ENCODE results near the gene MDP1. TPM values are rescaled to one million over a fixed set of nuclear protein-coding genes. Genes with fewer than 3 reads are reported as not detected.

MDP1 gene
- total and polyA plus RNA-seq, 10 of the 15 experiments (the other 5 are each of a cell fraction or from before 2014, with no cell fraction given), result 10.4 to 45.8 (median 23.5) TPM

DNA sequence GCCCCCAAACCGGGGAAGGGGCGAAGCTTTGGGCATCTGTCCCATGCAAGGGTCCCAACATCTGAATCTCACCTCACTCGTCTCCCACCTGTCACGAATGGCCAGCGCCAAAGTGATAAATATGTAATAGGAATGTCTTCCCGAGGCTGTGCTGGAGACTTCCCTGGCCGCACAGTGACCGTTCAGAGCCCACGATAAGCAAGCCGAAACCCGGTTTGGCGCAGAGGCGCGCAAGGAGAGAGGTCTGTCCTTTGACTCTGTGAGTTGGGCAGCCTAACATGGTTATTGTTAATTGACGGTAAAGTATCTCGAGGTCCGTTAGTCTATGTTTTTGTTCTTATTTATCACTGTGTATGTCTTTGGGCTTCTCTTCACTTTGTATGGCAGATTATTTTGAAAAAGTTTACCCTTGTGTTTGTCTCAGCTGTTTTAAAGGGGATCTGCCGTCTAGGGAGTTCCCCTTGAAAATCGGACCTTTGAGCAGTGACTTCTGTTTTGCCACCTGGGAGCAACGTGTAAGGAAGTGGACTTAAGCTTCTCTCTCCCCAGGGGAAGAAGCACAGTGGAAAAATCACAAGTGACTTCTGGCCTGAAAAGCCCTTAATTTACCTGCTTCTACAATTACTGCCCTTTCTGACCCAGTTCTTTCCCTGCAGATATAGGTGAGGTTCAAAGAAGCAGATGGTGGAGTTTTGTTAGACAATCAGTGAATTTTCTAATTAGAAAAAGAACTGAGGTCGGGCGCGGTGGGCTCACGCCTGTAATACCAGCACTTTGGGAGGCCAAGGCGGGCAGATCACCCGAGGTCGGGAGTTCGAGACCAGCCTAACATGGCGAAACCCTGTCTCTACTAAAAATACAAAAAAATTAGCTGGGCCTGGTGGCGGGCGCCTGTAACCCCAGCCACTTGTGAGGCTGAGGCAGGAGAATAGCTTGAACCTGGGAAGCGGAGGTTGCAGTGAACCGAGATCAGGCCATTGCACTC, 19.5 kb downstream of the MDP1 start:
- BruUV-seq (replicated peaks), result TSS peak; percentile 91
- SMC1A ChIA-PET (ENCODE audit: uncharacterized antibody, unreplicated experiment), result interaction anchor here (1.1 to 2.5 kb wide), 9 partner anchors 10 to 101 kb away, joined by 3 to 10 read pairs (median 4); partner anchors contain the start of genes CHMP4A, DCAF11, NRL and RABGGTA
- TF ChIP-seq GATAD2B (conservative IDR thresholded peaks at IDR 0.05; ENCODE audit: low read depth) (no peak), MXI1 (IDR thresholded peaks at IDR 0.05; ENCODE audit: low read depth, low read length) (peak; percentile 87), HDGF (IDR thresholded peaks at IDR 0.05) (peak; percentile 13; the same call in 1 of the 2 replicates), SPI1 (IDR thresholded peaks at IDR 0.05; ENCODE audit: borderline replicate concordance, insufficient read depth, low read depth, low read length) (peak; percentile 69), CHD1 (IDR thresholded peaks at IDR 0.05; ENCODE audit: low read depth, low read length) (peak; percentile 50; the same call in 1 of the 2 replicates), CHD2 (IDR thresholded peaks at IDR 0.05; ENCODE audit: borderline replicate concordance, low read depth, low read length) (no peak), EGR1 (IDR thresholded peaks at IDR 0.05; ENCODE audit: borderline replicate concordance in 1 of 2, low read depth in 2 of 2, low read length in 2 of 2) (no peak), TBL1XR1 (IDR thresholded peaks at IDR 0.05; ENCODE audit: low read depth, low read length) (no peak), PML (IDR thresholded peaks at IDR 0.05; ENCODE audit: low read length) (0 out of 2 replicates have a peak, but pooled peaks have one; percentile 35), RAD51 (IDR thresholded peaks at IDR 0.05) (no peak), IKZF2 (IDR thresholded peaks at IDR 0.05) (peak; percentile 25 to 50; a peak in 2 of 4 replicates), CBFB (IDR thresholded peaks at IDR 0.05; ENCODE audit: low read depth) (no peak)
- TF ChIP-seq, protein P1, sequence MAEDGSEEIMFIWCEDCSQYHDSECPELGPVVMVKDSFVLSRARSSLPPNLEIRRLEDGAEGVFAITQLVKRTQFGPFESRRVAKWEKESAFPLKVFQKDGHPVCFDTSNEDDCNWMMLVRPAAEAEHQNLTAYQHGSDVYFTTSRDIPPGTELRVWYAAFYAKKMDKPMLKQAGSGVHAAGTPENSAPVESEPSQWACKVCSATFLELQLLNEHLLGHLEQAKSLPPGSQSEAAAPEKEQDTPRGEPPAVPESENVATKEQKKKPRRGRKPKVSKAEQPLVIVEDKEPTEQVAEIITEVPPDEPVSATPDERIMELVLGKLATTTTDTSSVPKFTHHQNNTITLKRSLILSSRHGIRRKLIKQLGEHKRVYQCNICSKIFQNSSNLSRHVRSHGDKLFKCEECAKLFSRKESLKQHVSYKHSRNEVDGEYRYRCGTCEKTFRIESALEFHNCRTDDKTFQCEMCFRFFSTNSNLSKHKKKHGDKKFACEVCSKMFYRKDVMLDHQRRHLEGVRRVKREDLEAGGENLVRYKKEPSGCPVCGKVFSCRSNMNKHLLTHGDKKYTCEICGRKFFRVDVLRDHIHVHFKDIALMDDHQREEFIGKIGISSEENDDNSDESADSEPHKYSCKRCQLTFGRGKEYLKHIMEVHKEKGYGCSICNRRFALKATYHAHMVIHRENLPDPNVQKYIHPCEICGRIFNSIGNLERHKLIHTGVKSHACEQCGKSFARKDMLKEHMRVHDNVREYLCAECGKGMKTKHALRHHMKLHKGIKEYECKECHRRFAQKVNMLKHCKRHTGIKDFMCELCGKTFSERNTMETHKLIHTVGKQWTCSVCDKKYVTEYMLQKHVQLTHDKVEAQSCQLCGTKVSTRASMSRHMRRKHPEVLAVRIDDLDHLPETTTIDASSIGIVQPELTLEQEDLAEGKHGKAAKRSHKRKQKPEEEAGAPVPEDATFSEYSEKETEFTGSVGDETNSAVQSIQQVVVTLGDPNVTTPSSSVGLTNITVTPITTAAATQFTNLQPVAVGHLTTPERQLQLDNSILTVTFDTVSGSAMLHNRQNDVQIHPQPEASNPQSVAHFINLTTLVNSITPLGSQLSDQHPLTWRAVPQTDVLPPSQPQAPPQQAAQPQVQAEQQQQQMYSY (CRISPR knock-in tag; IDR thresholded peaks at IDR 0.05), result no peak
- TF ChIP-seq, protein P2, sequence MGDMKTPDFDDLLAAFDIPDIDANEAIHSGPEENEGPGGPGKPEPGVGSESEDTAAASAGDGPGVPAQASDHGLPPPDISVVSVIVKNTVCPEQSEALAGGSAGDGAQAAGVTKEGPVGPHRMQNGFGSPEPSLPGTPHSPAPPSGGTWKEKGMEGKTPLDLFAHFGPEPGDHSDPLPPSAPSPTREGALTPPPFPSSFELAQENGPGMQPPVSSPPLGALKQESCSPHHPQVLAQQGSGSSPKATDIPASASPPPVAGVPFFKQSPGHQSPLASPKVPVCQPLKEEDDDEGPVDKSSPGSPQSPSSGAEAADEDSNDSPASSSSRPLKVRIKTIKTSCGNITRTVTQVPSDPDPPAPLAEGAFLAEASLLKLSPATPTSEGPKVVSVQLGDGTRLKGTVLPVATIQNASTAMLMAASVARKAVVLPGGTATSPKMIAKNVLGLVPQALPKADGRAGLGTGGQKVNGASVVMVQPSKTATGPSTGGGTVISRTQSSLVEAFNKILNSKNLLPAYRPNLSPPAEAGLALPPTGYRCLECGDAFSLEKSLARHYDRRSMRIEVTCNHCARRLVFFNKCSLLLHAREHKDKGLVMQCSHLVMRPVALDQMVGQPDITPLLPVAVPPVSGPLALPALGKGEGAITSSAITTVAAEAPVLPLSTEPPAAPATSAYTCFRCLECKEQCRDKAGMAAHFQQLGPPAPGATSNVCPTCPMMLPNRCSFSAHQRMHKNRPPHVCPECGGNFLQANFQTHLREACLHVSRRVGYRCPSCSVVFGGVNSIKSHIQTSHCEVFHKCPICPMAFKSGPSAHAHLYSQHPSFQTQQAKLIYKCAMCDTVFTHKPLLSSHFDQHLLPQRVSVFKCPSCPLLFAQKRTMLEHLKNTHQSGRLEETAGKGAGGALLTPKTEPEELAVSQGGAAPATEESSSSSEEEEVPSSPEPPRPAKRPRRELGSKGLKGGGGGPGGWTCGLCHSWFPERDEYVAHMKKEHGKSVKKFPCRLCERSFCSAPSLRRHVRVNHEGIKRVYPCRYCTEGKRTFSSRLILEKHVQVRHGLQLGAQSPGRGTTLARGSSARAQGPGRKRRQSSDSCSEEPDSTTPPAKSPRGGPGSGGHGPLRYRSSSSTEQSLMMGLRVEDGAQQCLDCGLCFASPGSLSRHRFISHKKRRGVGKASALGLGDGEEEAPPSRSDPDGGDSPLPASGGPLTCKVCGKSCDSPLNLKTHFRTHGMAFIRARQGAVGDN (IDR thresholded peaks at IDR 0.05), result peak; percentile 34; the same call in 1 of the 2 replicates
- peak; percentile 56 for ATAC-seq
- peak overlapping the region; percentile 98 for H2AFZ ChIP-seq (ENCODE audit: control insufficient read depth, low read depth, low read length)
- H3K79me2 ChIP-seq (ENCODE audit: control insufficient read depth, insufficient read depth, low read length), result peaks cover 48% of the 10 kb centered on the region
- in situ Hi-C loops (cut with MboI), result no loop called here
- peak; percentile 27 for FAIRE-seq
- 10% methylated on average over 33 of the region's 33 CpGs for WGBS (ENCODE audit: insufficient coverage, insufficient replicate concordance, low lambda C conversion rate, missing lambda C conversion rate)
- H3K27me3 ChIP-seq (replicated peaks in 1 of 2; ENCODE audit: control insufficient read depth in 2 of 2, insufficient read depth in 2 of 2, low read length in 1 of 2), result no peaks in the 10 kb centered on the region
- peak overlapping the region; percentile 96 for H3K27ac ChIP-seq (ENCODE audit: control insufficient read depth, insufficient read depth)
- RAD21 ChIA-PET (ENCODE audit: unreplicated experiment), result interaction anchor here (0.5 to 3.0 kb wide), 12 partner anchors 17 to 112 kb away, joined by 3 to 10 read pairs (median 4); partner anchors contain the start of genes CHMP4A, CIDEB, DCAF11 and IRF9
- no peaks in the 10 kb centered on the region; the same call in 1 of the 3 replicates for H3K9me3 ChIP-seq (replicated peaks; ENCODE audit: control insufficient read depth, insufficient read depth, low read length)
- H3K4me2 ChIP-seq (ENCODE audit: control insufficient read depth, insufficient read depth), result peak overlapping the region; percentile 90
- POLR2A ChIA-PET, result interaction anchor here (0.6 to 3.9 kb wide), 24 partner anchors 9 to 1394 kb away, joined by 3 to 50 read pairs (median 6); partner anchors contain the start of genes CHMP4A, DCAF11, EMC9 and GMPR2
- H3K4me3 ChIP-seq, result peak overlapping the region; percentile 68
- CTCF ChIA-PET, result interaction anchor here (1.0 to 2.9 kb wide), 11 partner anchors 15 to 235 kb away, joined by 3 to 11 read pairs (median 4); partner anchors contain the start of genes CHMP4A, CIDEB, EMC9 and IRF9
- H3K9ac ChIP-seq (ENCODE audit: control insufficient read depth, insufficient read depth, low read length), result peak overlapping the region; percentile 92
- intact Hi-C loops (cut with micrococcal nuclease; ENCODE audit: unreplicated experiment), result loop anchor here (1.0 kb wide), 1 partner anchor 17 kb away; the partner anchor contains the start of gene CHMP4A
- H3K4me1 ChIP-seq (ENCODE audit: control insufficient read depth, insufficient read depth, low read length), result peaks cover 15% of the 10 kb centered on the region
- H4K20me1 ChIP-seq (ENCODE audit: control insufficient read depth, insufficient read depth), result no peaks in the 10 kb centered on the region
- peak; percentile 36 for DNase-seq (ENCODE audit: low read depth, low spot score)
- H3K36me3 ChIP-seq (ENCODE audit: control insufficient read depth in 2 of 2, insufficient read depth in 2 of 2, low read length in 1 of 2), result peaks cover 0 to 4% of the 10 kb centered on the region in 2 experiments; a peak in 2 of 4 replicates

All from GM12878 (cell line).